Vagina (tissue), 2 donors: ENCODE data around the gene TMEM81. TPM values are rescaled to one million over a fixed set of nuclear protein-coding genes. Genes with fewer than 3 reads are reported as not detected.

ENCODE experiments used
- DNase-seq, 2 donors: peaks; one replicate each; pipeline ENCODE4 v3.0.0-alpha.2; 2017; ENCODE audit errors: extremely low spot score in 2 of 2
- H3K27ac ChIP-seq: fragments of 200-600 bp; sonication (generic); one replicate; pipeline ENCODE4 v1.5.1; 2019
- H3K27me3 ChIP-seq: fragments of 200-600 bp; sonication (generic); one replicate; pipeline ENCODE4 v1.5.1; 2019
- H3K36me3 ChIP-seq, 2 donors: fragments of 200-600 bp; sonication (generic); one replicate each; pipeline ENCODE4 v1.5.1; 2017 to 2019
- H3K4me1 ChIP-seq: fragments of 200-600 bp; sonication (generic); one replicate; pipeline ENCODE4 v1.5.1; 2019
- H3K4me3 ChIP-seq, 2 donors: fragments of 200-600 bp; sonication (generic); 1 replicate in 1 of 2; 2 replicates in 1 of 2; pipeline ENCODE4 v1.5.1; 2016 to 2019
- H3K9me3 ChIP-seq: fragments of 200-600 bp; sonication (generic); one replicate; pipeline ENCODE4 v1.5.1; 2019
- POLR2A ChIP-seq, 2 donors: fragments of 450-650 bp; IDR thresholded peaks; one replicate each; pipeline ENCODE4 v1.6.1; 2017; ENCODE audit warnings: antibody characterized with exemption in 2 of 2, mild to moderate bottlenecking in 2 of 2, moderate library complexity in 2 of 2
- POLR2AphosphoS5 ChIP-seq, 2 donors: sonication (generic); formaldehyde crosslinking; IDR thresholded peaks; one replicate each; pipeline ENCODE4 v1.9.0; 2017; ENCODE audit warnings: antibody characterized with exemption in 2 of 2, mild to moderate bottlenecking in 2 of 2, low read depth in 1 of 2; ENCODE audit not compliant: insufficient read depth in 1 of 2
- intact Hi-C: fragments of 100-400 bp; cut with DNase I; formaldehyde crosslinking; loops from one replicate; pipeline ENCODE4 v1.15.1; 2023
- total RNA-seq: library from RNA; depleted of rRNA; stranded (reverse); fragments of >200 nt; gene quantifications from one replicate; pipeline ENCODE4 v1.2.3, GENCODE V29; 2016
- TF ChIP-seq, protein P1 (sequence below), 3 experiments: fragments of 450-650 bp in 2 of 3; fragments of 200-600 bp in 1 of 3; sonication (generic) in 1 of 3; IDR thresholded peaks; one replicate each; pipeline ENCODE4 v1.5.1; 2017 to 2019; ENCODE audit warnings: antibody characterized with exemption in 3 of 3, mild to moderate bottlenecking in 2 of 3, moderate library complexity in 2 of 3

TMEM81 gene
- total RNA-seq, 1 donor from 2014 or later, result 3.9 TPM

DNA sequence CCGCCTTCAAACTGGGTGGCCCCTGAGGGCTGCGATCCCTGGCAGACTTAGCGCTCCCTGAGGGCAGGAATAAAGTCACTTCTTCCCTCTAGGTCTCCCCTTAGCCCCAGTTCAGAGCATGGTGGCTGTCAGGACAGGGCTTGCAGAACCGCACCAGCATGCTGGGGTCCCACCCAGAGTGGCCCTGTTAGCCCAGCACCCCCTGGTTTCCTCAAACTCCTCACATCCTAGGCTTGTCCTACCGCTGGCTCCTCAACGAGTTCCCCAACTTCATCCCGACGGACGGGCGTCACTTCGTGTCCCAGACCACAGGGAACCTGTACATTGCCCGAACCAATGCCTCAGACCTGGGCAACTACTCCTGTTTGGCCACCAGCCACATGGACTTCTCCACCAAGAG, 25.4 kb downstream of the TMEM81 start:
- Histone ChIP-seq H3K4me3 (no peak overlapping the region), H3K4me1 (peaks cover 8% of the 10 kb centered on the region), H3K9me3 (no peaks in the 10 kb centered on the region), H3K36me3 (no peaks in the 10 kb centered on the region), H3K27me3 (no peaks in the 10 kb centered on the region), H3K27ac (no peak overlapping the region)
- TF ChIP-seq, protein P1, sequence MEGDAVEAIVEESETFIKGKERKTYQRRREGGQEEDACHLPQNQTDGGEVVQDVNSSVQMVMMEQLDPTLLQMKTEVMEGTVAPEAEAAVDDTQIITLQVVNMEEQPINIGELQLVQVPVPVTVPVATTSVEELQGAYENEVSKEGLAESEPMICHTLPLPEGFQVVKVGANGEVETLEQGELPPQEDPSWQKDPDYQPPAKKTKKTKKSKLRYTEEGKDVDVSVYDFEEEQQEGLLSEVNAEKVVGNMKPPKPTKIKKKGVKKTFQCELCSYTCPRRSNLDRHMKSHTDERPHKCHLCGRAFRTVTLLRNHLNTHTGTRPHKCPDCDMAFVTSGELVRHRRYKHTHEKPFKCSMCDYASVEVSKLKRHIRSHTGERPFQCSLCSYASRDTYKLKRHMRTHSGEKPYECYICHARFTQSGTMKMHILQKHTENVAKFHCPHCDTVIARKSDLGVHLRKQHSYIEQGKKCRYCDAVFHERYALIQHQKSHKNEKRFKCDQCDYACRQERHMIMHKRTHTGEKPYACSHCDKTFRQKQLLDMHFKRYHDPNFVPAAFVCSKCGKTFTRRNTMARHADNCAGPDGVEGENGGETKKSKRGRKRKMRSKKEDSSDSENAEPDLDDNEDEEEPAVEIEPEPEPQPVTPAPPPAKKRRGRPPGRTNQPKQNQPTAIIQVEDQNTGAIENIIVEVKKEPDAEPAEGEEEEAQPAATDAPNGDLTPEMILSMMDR (IDR thresholded peaks at IDR 0.05), result no peak
- TF ChIP-seq POLR2A (IDR thresholded peaks at IDR 0.05), result no peak
- TF ChIP-seq POLR2AphosphoS5 (IDR thresholded peaks at IDR 0.05; ENCODE audit: insufficient read depth in 1 of 2, low read depth in 1 of 2), result no peak
- intact Hi-C loops, result loop anchor here (10.0 kb wide), 1 partner anchor 254 kb away; no protein-coding TSS in a partner anchor
- DNase-seq, result no peak

DNA sequence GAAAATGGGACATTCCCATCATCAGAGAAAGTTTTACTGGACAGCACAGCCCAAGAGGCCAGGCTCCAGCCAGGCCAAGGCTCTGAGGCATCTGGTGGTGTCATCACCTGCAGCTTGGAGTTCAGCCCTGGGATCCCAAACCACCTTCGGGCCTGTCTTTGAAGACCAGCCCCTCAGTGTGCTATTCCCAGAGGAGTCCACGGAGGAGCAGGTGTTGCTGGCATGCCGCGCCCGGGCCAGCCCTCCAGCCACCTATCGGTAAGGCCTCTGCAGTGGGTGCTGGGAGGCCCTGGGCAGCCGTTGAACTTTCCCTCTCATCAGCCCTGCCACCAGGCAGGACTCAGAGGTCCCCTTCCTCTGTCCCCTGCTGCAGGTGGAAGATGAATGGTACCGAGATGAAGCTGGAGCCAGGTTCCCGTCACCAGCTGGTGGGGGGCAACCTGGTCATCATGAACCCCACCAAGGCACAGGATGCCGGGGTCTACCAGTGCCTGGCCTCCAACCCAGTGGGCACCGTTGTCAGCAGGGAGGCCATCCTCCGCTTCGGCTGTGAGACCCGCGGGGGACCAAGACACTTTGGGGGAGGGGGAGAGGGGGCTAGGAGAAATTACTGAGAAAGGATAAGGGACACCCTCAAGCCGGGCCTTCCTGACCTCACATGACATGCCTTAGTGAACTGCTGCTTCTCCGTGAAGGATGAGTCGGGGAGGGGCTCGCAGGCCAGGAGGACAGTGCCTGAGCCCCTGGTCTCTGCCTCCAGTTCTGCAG, 26.3 kb downstream of the TMEM81 start:
- no peaks in the 10 kb centered on the region for H3K27me3 ChIP-seq
- intact Hi-C loops, result loop anchor here (10.0 kb wide), 1 partner anchor 253 kb away; no protein-coding TSS in a partner anchor

DNA sequence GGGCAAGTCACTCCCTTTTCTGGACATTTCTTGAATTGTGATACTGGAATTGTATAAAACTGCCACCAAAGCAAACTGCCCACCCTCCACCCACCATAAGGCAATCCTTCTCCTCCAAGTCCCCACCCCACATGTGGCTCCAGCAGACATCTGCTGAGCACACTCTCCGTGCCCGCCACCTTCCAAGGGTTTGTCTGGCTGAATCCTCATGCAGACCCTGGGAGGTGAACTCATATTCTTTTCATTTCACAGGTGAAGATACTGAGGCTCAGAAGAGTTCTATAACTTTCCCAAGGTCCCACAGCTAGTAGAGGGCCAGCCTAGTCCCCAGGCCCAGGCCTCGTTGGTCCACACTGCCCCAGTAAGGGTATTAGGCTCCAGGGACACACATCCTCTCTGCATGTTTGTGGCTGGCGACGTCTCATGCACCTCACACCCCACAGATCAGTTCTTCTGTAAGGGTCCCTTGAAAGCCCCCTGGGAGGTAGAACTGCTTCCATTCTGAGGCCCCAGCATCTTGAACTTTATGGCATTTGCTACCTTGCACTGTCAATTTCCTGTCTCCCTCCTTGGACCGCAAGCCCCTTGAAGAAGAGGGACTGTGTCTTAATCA, 27.2 kb downstream of the TMEM81 start:
- TF ChIP-seq POLR2AphosphoS5 (IDR thresholded peaks at IDR 0.05; ENCODE audit: insufficient read depth in 1 of 2, low read depth in 1 of 2) (no peak), POLR2A (IDR thresholded peaks at IDR 0.05) (no peak)
- TF ChIP-seq, protein P1 (IDR thresholded peaks at IDR 0.05), result no peak
- Histone ChIP-seq H3K4me1 (peaks cover 8% of the 10 kb centered on the region), H3K9me3 (no peaks in the 10 kb centered on the region), H3K4me3 (no peak overlapping the region), H3K27ac (no peak overlapping the region), H3K36me3 (no peaks in the 10 kb centered on the region), H3K27me3 (no peaks in the 10 kb centered on the region)
- intact Hi-C loops, result loop anchor here (10.0 kb wide), 1 partner anchor 252 kb away; no protein-coding TSS in a partner anchor
- DNase-seq, result no peak

More for the DNA sequence above, 26.3 kb downstream of the TMEM81 start:
- H3K4me1 ChIP-seq, result peaks cover 8% of the 10 kb centered on the region
- no peak overlapping the region for H3K27ac ChIP-seq
- H3K9me3 ChIP-seq, result no peaks in the 10 kb centered on the region
- DNase-seq, result no peak
- H3K4me3 ChIP-seq, result no peak overlapping the region
- no peaks in the 10 kb centered on the region for H3K36me3 ChIP-seq
- TF ChIP-seq POLR2A (IDR thresholded peaks at IDR 0.05) (no peak), POLR2AphosphoS5 (IDR thresholded peaks at IDR 0.05; ENCODE audit: insufficient read depth in 1 of 2, low read depth in 1 of 2) (no peak)
- TF ChIP-seq, protein P1 (IDR thresholded peaks at IDR 0.05), result no peak

DNA sequence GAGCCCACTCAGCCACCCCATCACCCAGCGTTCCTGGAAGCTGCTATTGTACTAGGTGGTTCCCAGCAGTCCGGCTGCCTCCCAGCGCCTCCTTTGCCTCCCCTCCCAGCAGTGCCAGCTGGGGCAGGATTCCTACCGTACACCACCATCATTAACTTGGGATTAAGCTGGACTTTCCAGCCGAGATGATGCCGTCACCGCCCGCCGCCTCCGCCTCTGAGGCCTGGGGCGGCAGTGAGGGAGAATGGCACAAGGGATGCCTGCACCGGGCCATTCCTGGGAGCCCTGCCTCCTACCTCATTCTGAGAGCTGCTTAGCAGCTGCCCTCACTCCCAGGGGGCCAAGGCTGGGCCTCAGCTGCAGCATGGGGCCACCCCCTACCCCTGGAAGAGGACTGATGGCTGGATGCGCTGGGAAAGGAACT, 28.1 kb downstream of the TMEM81 start:
- intact Hi-C loops, result loop anchor here (10.0 kb wide), 1 partner anchor 251 kb away; no protein-coding TSS in a partner anchor

More for the DNA sequence above, 28.1 kb downstream of the TMEM81 start:
- no peaks in the 10 kb centered on the region for H3K9me3 ChIP-seq
- no peak overlapping the region for H3K4me3 ChIP-seq
- no peak for DNase-seq
- no peaks in the 10 kb centered on the region for H3K27me3 ChIP-seq
- H3K27ac ChIP-seq, result no peak overlapping the region
- TF ChIP-seq, protein P1 (IDR thresholded peaks at IDR 0.05), result no peak
- TF ChIP-seq POLR2A (IDR thresholded peaks at IDR 0.05) (no peak), POLR2AphosphoS5 (IDR thresholded peaks at IDR 0.05; ENCODE audit: insufficient read depth in 1 of 2, low read depth in 1 of 2) (no peak)
- no peaks in the 10 kb centered on the region for H3K36me3 ChIP-seq
- no peaks in the 10 kb centered on the region for H3K4me1 ChIP-seq
